ENCODE measurements around the gene EPSTI1.
A peak's percentile ranks its signal among the peaks of the same experiment; 100 is the strongest.

The EPSTI1 gene

DNA sequence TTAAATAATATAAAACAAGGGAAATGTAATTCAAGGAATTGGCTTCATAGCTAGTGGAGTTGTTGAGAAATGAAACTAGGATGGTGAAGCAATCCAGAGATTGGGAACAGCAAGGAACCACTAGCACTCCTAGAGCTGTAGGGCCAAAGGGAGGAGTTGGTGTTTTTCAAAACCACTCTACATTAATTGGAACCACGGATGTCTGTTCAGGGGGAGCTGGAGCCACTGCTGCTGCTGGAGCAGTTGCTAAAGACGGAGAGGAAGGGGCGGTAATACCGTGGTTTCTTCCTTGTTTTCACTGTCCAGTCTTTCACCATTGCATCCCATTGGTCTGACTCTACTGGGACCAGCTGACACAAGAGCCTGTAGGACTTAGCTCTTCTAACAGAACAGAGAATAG is 39.8 kb upstream of the EPSTI1 start:
- TF ChIP-seq, protein P1, sequence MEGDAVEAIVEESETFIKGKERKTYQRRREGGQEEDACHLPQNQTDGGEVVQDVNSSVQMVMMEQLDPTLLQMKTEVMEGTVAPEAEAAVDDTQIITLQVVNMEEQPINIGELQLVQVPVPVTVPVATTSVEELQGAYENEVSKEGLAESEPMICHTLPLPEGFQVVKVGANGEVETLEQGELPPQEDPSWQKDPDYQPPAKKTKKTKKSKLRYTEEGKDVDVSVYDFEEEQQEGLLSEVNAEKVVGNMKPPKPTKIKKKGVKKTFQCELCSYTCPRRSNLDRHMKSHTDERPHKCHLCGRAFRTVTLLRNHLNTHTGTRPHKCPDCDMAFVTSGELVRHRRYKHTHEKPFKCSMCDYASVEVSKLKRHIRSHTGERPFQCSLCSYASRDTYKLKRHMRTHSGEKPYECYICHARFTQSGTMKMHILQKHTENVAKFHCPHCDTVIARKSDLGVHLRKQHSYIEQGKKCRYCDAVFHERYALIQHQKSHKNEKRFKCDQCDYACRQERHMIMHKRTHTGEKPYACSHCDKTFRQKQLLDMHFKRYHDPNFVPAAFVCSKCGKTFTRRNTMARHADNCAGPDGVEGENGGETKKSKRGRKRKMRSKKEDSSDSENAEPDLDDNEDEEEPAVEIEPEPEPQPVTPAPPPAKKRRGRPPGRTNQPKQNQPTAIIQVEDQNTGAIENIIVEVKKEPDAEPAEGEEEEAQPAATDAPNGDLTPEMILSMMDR (IDR thresholded peaks at IDR 0.05; ENCODE audit: borderline replicate concordance, control extremely low read depth, extremely low read depth, insufficient read depth, missing control alignments): no peak
- no peak for DNase-seq (ENCODE audit: low spot score)
- in situ Hi-C loops (cut with MboI; ENCODE audit: low sequenced_read_pairs, unreplicated experiment): no loop called here

DNA sequence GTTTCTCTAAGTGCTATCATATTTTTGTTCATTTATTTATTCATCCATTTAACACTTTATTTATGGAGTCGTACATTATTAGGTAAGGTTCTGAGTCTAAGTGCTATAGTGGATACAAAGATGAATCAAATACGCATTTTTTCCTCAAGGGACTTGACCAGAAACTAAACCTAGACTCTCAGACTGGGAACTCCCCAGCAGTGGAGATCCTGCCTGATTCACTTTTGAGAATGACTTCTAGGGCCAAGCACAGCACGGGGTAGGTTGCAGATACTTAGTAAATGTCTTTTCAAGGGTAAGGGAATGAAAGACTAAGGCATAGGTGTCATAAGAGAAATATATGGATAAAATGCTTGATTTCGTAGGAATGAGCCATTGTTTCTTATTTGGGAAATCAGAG is 38.5 kb upstream of the EPSTI1 start:
- TF ChIP-seq, protein P1 (IDR thresholded peaks at IDR 0.05; ENCODE audit: borderline replicate concordance, control extremely low read depth, extremely low read depth, insufficient read depth, missing control alignments): no peak
- DNase-seq (ENCODE audit: low spot score): peak; percentile 41
- in situ Hi-C loops (cut with MboI; ENCODE audit: low sequenced_read_pairs, unreplicated experiment): no loop called here

DNA sequence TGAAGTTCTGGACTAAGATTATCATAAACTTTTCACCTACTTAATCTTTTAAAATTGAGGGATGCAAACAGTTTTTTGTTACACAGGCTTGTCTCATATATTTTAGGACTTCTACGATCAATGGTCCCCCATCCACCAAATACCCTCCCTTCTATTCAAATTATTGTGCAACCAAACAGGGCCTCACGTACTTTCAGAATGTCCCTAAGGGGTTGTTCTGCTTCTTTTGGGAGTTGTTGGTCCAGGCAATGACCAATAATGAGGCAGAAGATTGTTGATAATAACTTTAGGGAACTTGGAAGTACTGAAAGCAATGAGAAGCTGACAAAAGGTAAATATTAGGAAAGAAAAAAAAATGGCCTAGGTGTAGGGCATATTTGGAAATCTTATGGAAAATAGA is 34.2 kb upstream of the EPSTI1 start:
- in situ Hi-C loops (cut with MboI; ENCODE audit: low sequenced_read_pairs, unreplicated experiment): no loop called here
- DNase-seq (ENCODE audit: low spot score): no peak
- TF ChIP-seq, protein P1 (IDR thresholded peaks at IDR 0.05; ENCODE audit: borderline replicate concordance, control extremely low read depth, extremely low read depth, insufficient read depth, missing control alignments): no peak

DNA sequence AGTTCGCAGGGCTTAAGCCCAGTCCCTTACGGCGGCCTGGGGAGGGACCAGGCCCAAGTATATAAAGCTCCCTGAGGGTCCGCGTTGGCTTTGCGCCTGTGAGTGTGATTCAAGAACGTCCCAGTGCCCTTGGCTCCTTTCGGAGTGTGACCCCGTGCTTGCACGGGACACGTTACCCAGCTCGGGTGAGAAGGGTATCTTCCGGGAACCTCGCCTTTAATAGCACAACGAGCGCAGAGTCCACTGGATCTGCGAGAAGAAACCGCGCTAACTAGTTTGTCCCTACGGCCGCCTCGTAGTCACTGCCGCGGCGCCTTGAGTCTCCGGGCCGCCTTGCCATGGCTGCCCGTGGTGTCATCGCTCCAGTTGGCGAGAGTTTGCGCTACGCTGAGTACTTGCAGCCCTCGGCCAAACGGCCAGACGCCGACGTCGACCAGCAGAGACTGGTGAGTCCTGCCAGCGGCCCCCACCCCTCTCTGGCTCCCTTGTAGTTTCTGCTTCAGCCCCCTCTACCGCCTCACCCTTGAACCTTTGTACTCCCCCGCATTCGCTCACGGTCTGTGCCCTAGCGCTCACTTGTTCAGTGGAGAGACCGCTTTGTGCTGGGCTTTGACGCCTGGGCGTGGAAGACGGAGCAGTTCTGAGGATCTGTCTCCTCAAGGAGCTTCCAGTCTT is 31.4 kb upstream of the EPSTI1 start, which contains the start of gene DNAJC15:
Gene DNAJC15 (plus strand): TSS at position 298 of the 675 bp plus-strand sequence. CDS start 41 bp downstream, at position 339.
- TF ChIP-seq, protein P1 (IDR thresholded peaks at IDR 0.05; ENCODE audit: borderline replicate concordance, control extremely low read depth, extremely low read depth, insufficient read depth, missing control alignments): peak; percentile 26
- in situ Hi-C loops (cut with MboI; ENCODE audit: low sequenced_read_pairs, unreplicated experiment): no loop called here
- peak; percentile 84 for DNase-seq (ENCODE audit: low spot score)

DNA sequence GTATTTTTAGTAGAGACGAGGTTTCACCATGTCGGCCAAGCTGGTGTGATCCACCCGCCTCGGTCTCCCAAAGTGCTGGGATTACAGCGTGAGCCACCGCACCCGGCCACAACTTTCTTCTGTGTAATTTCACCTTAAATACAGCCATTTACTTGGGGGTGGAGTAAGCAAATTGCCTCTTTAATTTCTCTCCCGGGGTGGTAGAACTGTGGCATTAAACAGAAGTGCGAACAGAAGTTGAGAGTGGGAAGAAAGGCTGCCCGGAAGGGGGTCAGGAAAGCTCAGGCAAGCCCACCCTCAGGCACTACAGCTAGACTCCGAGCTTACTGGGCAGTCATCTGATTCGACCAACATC is 30.9 kb upstream of the EPSTI1 start:
- TF ChIP-seq, protein P1 (IDR thresholded peaks at IDR 0.05; ENCODE audit: borderline replicate concordance, control extremely low read depth, extremely low read depth, insufficient read depth, missing control alignments): no peak
- in situ Hi-C loops (cut with MboI; ENCODE audit: low sequenced_read_pairs, unreplicated experiment): no loop called here
- no peak for DNase-seq (ENCODE audit: low spot score)

DNA sequence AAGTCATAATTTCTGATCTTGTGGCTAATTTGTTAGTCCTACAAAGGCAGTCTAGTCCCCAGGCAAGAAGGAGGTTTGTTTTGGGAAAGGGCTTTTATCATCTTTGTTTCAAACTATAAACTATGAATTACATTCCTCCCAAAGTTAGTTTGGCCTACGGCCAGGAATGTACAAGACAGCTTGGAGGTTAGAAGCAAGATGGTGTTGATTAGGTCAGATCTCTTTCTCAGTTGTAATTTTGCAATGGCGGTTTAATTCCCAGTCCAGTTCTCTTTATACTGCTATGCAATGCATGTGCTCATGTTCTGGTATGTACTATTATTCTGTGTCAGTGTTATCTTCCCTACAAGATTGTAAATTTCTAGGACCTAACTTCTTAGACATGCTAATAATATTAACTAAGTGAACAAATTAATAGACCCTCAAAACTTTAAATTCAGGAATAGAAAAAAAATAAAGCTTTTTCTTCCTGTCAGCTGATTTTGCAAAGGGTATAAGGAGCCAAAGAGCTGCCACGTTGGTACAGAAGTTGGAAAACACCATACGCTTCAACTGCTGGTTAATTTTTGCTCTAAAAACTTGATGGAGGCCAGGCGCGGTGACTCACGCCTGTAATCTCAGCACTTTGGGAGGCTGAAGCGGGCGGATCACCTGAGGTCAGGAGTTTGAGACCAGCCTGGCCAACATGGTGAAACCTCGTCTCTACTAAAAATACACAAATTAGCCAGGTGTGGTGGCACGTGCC is 30.1 kb upstream of the EPSTI1 start:
- TF ChIP-seq, protein P1 (IDR thresholded peaks at IDR 0.05; ENCODE audit: borderline replicate concordance, control extremely low read depth, extremely low read depth, insufficient read depth, missing control alignments): no peak
- no peak for DNase-seq (ENCODE audit: low spot score)
- in situ Hi-C loops (cut with MboI; ENCODE audit: low sequenced_read_pairs, unreplicated experiment): no loop called here
